Measurements from ENCODE around the gene PTGER4.

PTGER4 gene

GRCh38 chr5:40672425-40672824, 7.3 kb upstream of the PTGER4 start:
- DNase-seq: no peak

GRCh38 chr5:40674661-40675235, 5.0 kb upstream of the PTGER4 start:
- no peak for DNase-seq

- DNase-seq: peak; percentile 18
These were observed 4.2 kb upstream of the PTGER4 start for GRCh38 chr5:40675396-40676133.

- DNase-seq: no peak
These were observed 2.9 kb upstream of the PTGER4 start for GRCh38 chr5:40676613-40677343.

- no peak for DNase-seq
These were observed 2.3 kb upstream of the PTGER4 start for GRCh38 chr5:40677456-40677855.

- no peak for DNase-seq
These were observed 1.7 kb upstream of the PTGER4 start for GRCh38 chr5:40678026-40678425.

- no peak for DNase-seq
These were observed 1.1 kb upstream of the PTGER4 start for GRCh38 chr5:40678460-40679147.

- DNase-seq: peak; percentile 94
These were observed 385 bp upstream of the PTGER4 start for GRCh38 chr5:40679148-40679912.

GRCh38 chr5:40680741-40681362, 1.1 kb downstream of the PTGER4 start:
- DNase-seq: peak; percentile 65

GRCh38 chr5:40681363-40682153, 1.8 kb downstream of the PTGER4 start:
- peak; percentile 35 for DNase-seq

GRCh38 chr5:40682154-40683017, 2.7 kb downstream of the PTGER4 start:
- DNase-seq: no peak

- DNase-seq: no peak
These were observed 3.6 kb downstream of the PTGER4 start for GRCh38 chr5:40683305-40683704.

- DNase-seq: no peak
These were observed 5.5 kb downstream of the PTGER4 start for GRCh38 chr5:40685193-40685592.

GRCh38 chr5:40685976-40686486, 6.3 kb downstream of the PTGER4 start:
- DNase-seq: no peak

- peak; percentile 34 for DNase-seq
These were observed 7.6 kb downstream of the PTGER4 start for GRCh38 chr5:40687321-40687720.

GRCh38 chr5:40688127-40688761, 8.5 kb downstream of the PTGER4 start:
- peak; percentile 79 for DNase-seq

- no peak for DNase-seq
These were observed 9.3 kb downstream of the PTGER4 start for GRCh38 chr5:40688996-40689395.

- peak; percentile 24 for DNase-seq
These were observed 9.7 kb downstream of the PTGER4 start for GRCh38 chr5:40689438-40689837.

- no peak for DNase-seq
These were observed 10.6 kb downstream of the PTGER4 start for GRCh38 chr5:40690267-40690666.

- no peak for DNase-seq
These were observed 12.2 kb downstream of the PTGER4 start for GRCh38 chr5:40691894-40692293.
